HL-60/S4 treated with retinoic acid at 250 ng/mL for 4 days and 3 days (cell line): ENCODE results near the gene ZNF718.
"Not testable (repeated sequence)": the region's sequence is repeated elsewhere in the genome, so short reads cannot be mapped to it uniquely, and the experiment has no call there.

ENCODE experiments used
- in situ Hi-C: fragments of 300-500 bp; cut with MboI; formaldehyde crosslinking; loops from 2 replicates; pipeline ENCODE4 v1.7.0; 2022; ENCODE audit warnings: low sequenced_read_pairs

Gene ZNF718

DNA sequence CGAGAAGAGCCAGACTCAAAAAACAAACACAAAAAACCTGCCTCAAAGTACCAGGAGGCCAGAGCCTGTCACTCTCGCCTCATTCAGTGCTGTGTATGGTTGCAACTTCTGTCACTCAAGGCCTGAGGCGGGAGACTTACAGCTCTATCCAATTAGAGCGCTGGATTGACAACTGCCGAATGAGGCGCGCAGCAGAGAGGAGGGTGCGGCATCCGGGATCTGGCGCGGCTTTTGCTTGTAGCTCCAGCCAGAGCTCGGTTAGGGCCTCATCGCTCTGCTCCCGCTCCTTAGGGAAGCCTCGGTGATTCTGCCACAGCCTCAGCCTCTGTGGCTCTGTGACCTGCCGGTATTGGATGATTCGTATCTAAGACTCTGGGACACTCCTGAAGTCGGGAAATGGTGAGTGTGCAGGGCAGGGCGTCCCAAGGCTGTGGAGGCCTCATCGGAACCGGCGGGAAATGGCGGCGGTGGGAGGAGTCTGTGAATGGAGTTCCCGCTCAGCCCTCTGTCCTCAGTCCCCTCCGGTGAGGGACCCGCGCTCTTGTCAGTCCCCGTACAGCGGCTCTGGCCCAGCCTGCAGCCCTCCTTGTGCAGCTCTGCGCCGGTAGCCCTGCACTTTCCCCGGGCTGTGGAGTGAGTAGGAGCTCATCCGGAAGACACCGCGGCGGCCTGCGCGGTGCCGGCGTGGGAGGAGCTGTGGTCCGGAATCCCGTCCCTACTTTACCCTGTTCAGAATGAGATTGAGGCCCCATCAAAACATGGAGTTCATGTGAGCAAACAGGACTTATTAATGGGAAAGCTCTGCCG, at the start of gene ZNF718:
Gene ZNF718 (plus strand): TSS at position 227 of the 807 bp plus-strand sequence. CDS start 170 bp downstream, at position 397.
- in situ Hi-C loops, result no loop called here

GRCh38 chr4:85951-86350, 38.4 kb upstream of the ZNF718 start:
- in situ Hi-C loops, result no loop called here

DNA sequence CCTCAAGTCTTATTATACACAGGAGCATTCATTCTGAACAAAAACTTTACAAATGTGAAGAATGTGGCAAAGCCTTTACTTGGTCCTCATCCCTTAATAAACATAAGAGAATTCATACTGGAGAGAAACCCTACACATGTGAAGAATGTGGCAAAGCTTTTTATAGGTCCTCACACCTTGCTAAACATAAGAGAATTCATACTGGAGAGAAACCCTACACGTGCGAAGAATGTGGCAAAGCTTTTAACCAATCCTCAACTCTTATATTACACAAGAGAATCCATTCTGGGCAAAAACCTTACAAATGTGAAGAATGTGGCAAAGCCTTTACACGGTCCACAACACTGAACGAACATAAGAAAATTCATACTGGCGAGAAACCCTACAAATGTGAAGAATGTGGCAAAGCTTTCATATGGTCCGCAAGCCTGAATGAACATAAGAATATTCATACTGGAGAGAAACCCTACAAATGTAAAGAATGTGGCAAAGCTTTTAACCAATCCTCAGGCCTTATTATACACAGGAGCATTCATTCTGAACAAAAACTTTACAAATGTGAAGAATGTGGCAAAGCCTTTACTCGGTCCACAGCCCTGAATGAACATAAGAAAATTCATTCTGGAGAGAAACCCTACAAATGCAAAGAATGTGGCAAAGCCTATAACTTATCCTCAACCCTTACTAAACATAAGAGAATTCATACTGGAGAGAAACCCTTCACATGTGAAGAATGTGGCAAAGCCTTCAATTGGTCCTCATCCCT, 37.6 kb upstream of the ZNF718 start:
- in situ Hi-C loops, result not testable (repeated sequence)

DNA sequence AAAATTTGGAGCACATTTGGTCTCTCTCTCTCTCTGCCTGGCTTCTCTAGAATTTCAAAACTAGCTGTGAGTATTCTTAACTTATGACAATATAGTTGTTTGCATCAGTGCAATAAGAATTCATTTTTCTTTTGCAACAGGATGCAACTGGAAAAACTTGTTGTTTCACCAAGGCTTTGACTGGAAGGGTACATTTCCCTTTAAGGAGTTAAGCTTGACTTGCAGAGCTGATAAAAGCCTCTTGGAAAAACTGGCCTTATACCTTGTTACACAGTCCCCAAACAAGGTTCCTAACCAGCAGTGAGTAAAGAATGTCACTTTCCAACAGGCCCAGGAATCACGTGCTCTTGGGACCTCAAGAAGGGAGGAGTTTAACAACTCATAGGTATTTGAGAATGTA, 25.9 kb upstream of the ZNF718 start:
- in situ Hi-C loops, result no loop called here

- in situ Hi-C loops, result no loop called here
These were observed 24.4 kb upstream of the ZNF718 start for GRCh38 chr4:99863-100262.

DNA sequence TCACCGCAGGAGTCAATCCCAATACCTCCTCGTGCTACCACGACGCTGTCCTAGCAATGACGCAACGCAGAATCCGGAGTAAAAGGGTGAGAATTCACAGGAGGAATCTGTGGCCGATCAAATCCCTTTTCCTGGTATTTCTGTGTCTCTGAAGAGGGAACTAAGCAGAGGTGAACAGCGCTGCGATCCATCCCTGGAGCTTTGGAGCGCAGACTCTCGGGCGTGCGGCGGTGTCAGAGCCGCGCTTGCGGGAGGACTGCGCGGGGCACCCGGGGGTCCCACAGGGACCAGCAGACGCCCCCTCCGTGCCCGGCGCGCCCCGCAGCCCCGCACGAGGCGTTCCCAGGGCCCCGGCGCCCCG, 17.2 kb upstream of the ZNF718 start:
- in situ Hi-C loops, result no loop called here

GRCh38 chr4:107444-108429, 16.6 kb upstream of the ZNF718 start:
- in situ Hi-C loops, result no loop called here

DNA sequence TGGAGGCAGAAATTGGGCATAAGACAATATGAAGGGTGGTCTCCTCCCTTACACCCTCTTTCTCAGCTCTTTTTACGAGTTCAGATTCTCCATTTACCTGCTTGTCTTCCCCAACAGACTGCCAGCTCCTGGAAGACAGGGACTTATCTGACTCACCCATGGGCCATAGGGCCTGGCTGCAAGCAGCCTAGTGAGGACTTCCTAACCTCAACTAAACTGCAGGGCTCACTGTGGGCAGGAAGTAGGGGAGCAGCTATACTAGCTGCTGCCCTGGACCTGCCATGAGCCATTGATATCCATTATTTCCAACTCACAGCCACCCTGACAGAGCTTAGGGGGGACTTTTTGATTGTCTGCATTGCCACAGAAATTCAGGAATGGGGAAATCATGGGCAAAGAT, 11.5 kb upstream of the ZNF718 start:
- in situ Hi-C loops, result no loop called here

GRCh38 chr4:113732-114131, 10.6 kb upstream of the ZNF718 start:
- in situ Hi-C loops, result no loop called here

- in situ Hi-C loops, result no loop called here
These were observed 10.2 kb upstream of the ZNF718 start for GRCh38 chr4:114149-114548.

DNA sequence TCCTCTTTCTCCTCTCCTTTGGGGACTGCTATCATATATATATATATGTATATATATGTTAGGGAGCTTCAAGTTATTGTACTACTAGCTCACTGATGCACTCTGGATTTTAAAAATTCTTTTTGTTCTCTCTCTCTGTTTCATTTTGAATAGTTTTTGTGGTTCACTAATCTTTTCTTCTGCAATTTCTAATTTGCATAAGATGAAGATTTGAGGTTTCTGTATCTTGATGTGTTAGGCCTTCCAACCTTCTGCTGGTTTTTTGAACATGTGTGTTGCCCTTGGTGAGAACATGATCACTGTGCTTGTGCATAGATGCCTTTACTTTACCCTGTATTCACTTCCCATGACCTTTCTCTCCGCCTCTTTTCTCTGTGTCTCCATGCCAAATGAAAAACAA, 7.8 kb upstream of the ZNF718 start:
- in situ Hi-C loops, result no loop called here

- in situ Hi-C loops, result no loop called here
These were observed 3.7 kb upstream of the ZNF718 start for GRCh38 chr4:120616-121015.

GRCh38 chr4:121408-122084, 2.8 kb upstream of the ZNF718 start:
- in situ Hi-C loops, result no loop called here

GRCh38 chr4:123922-124274, 403 bp upstream of the ZNF718 start:
- in situ Hi-C loops, result not testable (repeated sequence)

GRCh38 chr4:125091-125771, 930 bp downstream of the ZNF718 start:
- in situ Hi-C loops, result no loop called here

GRCh38 chr4:125833-126232, 1.5 kb downstream of the ZNF718 start:
- in situ Hi-C loops, result no loop called here

GRCh38 chr4:132483-132882, 8.2 kb downstream of the ZNF718 start:
- in situ Hi-C loops, result no loop called here

- in situ Hi-C loops, result no loop called here
These were observed 14.6 kb downstream of the ZNF718 start for GRCh38 chr4:138935-139334.

GRCh38 chr4:139691-140090, 15.4 kb downstream of the ZNF718 start:
- in situ Hi-C loops, result no loop called here

- in situ Hi-C loops, result no loop called here
These were observed 22.3 kb downstream of the ZNF718 start for GRCh38 chr4:146621-147020.
